ENCODE results near the gene LHFPL4. TPM values are rescaled to one million over a fixed set of nuclear protein-coding genes. Genes with fewer than 3 reads are reported as not detected.

LHFPL4 gene
- total RNA-seq, 1 donor from 2014 or later = not detected

DNA sequence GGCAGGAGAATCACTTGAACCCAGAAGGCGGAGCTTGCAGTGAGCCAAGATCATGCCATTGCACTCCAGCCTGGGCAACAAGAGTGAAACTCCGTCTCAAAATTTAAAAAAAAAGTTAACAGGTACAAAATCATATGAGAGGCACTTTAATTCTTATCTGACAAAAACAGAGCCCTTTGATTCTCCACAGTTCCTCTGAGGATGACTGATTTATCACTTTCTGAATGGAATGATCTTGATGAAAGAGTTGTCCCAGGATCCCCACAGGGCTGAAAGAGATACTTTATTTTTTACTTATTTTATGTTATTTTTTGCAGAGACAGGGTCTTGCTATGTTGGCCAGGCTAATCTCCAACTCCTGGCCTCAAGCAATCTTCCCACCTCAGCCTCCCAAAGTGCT lies 4.0 kb downstream of the LHFPL4 start:
- H3K27me3 ChIP-seq (ENCODE audit: control insufficient read depth, insufficient read depth, low read length) = peaks cover 26% of the 10 kb centered on the region
- DNase-seq (ENCODE audit: low read depth) = no peak
- H3K4me3 ChIP-seq (ENCODE audit: low read depth, low read length) = no peak overlapping the region
- TF ChIP-seq, protein P1, sequence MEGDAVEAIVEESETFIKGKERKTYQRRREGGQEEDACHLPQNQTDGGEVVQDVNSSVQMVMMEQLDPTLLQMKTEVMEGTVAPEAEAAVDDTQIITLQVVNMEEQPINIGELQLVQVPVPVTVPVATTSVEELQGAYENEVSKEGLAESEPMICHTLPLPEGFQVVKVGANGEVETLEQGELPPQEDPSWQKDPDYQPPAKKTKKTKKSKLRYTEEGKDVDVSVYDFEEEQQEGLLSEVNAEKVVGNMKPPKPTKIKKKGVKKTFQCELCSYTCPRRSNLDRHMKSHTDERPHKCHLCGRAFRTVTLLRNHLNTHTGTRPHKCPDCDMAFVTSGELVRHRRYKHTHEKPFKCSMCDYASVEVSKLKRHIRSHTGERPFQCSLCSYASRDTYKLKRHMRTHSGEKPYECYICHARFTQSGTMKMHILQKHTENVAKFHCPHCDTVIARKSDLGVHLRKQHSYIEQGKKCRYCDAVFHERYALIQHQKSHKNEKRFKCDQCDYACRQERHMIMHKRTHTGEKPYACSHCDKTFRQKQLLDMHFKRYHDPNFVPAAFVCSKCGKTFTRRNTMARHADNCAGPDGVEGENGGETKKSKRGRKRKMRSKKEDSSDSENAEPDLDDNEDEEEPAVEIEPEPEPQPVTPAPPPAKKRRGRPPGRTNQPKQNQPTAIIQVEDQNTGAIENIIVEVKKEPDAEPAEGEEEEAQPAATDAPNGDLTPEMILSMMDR (IDR thresholded peaks at IDR 0.05; ENCODE audit: insufficient read depth, low read length, poor library complexity, severe bottlenecking) = no peak
- H3K36me3 ChIP-seq (ENCODE audit: control insufficient read depth, insufficient read depth, low read length) = no peaks in the 10 kb centered on the region

DNA sequence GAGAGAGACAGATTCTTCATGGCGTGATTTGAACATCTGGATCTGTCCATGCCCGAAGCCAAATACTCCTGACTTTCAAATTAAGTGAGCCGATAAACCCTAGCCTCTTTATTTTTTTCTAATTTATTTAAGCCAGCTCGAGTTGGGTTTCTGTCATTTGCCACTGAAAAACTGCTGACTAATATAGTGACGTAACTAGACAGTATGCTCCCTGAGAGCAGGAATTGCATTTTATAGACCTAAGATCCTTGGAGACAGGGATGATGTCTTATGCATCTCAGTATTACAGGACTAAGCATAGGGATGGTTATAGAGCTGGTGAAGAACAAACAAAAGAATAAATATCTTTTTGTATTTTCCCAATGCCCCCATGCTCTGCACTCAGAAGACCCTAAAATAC lies 4.6 kb downstream of the LHFPL4 start:
- no peak for DNase-seq (ENCODE audit: low read depth)

DNA sequence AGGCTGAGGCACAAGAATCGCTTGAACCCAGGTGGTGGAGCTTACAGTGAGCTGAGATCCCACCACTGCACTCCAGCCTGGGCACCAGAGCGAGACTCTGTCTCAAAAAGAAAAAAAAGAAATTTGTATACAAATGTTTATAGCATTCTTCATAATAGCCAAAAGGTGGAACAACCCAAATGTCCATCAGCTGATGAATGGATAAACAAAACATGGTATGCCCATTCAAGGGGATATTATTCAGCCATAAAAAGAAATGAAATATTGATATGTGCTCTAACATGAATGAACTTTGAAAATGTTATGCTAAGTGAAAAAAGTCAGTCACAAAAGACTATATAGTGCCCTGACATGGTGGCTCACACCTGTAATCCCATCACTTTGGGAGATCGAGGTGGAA lies 11.4 kb downstream of the LHFPL4 start:
- DNase-seq (ENCODE audit: low read depth) = no peak
- Histone ChIP-seq H3K36me3 (ENCODE audit: control insufficient read depth, insufficient read depth, low read length) (no peaks in the 10 kb centered on the region), H3K27me3 (ENCODE audit: control insufficient read depth, insufficient read depth, low read length) (no peaks in the 10 kb centered on the region), H3K4me3 (ENCODE audit: low read depth, low read length) (no peak overlapping the region)
- TF ChIP-seq, protein P1 (IDR thresholded peaks at IDR 0.05; ENCODE audit: insufficient read depth, low read length, poor library complexity, severe bottlenecking) = no peak

More for the DNA sequence above, 4.6 kb downstream of the LHFPL4 start:
- Histone ChIP-seq H3K4me3 (ENCODE audit: low read depth, low read length) (no peak overlapping the region), H3K27me3 (ENCODE audit: control insufficient read depth, insufficient read depth, low read length) (peaks cover 20% of the 10 kb centered on the region), H3K36me3 (ENCODE audit: control insufficient read depth, insufficient read depth, low read length) (no peaks in the 10 kb centered on the region)
- TF ChIP-seq, protein P1 (IDR thresholded peaks at IDR 0.05; ENCODE audit: insufficient read depth, low read length, poor library complexity, severe bottlenecking) = no peak

DNA sequence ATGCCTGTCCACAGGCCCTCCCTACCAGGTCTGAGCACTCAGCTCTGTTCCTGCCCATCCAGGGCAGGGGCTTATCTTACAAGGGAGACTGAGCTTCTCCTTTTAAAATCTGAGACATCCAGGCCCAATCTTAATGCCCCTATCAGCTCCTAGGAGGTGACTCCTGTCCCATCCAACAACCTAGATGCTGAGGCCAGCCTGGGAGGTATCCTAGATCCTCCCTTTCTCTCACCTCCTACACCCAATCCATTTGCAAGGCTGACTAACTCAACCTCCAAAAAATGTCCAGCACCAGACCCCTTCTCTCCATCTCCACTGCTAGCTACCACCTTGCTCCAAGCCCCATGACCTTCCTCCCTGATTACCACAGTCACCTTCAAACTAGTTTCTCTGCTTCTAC lies 17.4 kb downstream of the LHFPL4 start:
- no peaks in the 10 kb centered on the region for H3K27me3 ChIP-seq (ENCODE audit: control insufficient read depth, insufficient read depth, low read length)

DNA sequence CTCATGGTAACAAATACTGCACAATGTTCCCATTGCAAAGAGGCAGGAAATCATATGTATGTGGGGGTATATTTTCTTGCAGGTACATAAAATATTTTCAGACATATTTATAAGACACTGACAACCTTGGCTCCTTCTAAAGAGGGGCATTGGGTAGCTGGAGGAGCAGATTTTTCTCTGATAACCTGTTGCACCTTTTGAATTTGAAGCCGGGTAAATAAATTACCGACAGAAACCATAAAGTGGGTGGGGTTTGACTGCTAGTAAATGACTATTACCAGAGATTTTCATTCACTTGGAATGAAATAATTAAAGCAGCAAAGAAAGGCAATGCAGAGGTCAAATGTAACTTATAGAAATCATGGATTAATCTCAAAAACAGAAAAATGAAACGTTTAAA lies 19.2 kb downstream of the LHFPL4 start:
- no peaks in the 10 kb centered on the region for H3K27me3 ChIP-seq (ENCODE audit: control insufficient read depth, insufficient read depth, low read length)

More for the DNA sequence above, 17.4 kb downstream of the LHFPL4 start:
- TF ChIP-seq, protein P1 (IDR thresholded peaks at IDR 0.05; ENCODE audit: insufficient read depth, low read length, poor library complexity, severe bottlenecking) = no peak
- no peak for DNase-seq (ENCODE audit: low read depth)
- Histone ChIP-seq H3K4me3 (ENCODE audit: low read depth, low read length) (no peak overlapping the region), H3K36me3 (ENCODE audit: control insufficient read depth, insufficient read depth, low read length) (no peaks in the 10 kb centered on the region)

DNA sequence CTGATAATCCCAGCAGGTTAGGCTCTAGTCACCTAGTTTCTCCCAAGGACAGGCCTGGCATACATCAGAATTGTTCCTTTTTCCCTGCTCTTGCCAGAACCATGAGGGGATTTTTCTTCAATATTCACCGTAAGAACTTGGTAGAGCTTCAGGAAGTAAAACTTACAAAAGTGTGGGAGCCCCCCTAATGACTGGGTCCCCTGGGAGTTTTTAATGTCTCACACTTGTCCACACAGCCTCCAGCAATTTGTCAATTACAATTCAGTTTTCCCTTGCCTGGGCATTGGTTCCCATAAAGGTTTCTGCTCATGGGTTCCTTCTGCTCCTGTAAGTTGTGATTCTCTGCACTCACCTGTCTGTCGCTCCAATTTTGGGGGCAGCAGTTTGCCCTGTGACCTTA lies 28.5 kb downstream of the LHFPL4 start:
- Histone ChIP-seq H3K4me3 (ENCODE audit: low read depth, low read length) (no peak overlapping the region), H3K27me3 (ENCODE audit: control insufficient read depth, insufficient read depth, low read length) (no peaks in the 10 kb centered on the region)
- TF ChIP-seq, protein P1 (IDR thresholded peaks at IDR 0.05; ENCODE audit: insufficient read depth, low read length, poor library complexity, severe bottlenecking) = no peak

More for the DNA sequence above, 19.2 kb downstream of the LHFPL4 start:
- H3K36me3 ChIP-seq (ENCODE audit: control insufficient read depth, insufficient read depth, low read length) = no peaks in the 10 kb centered on the region
- no peak for DNase-seq (ENCODE audit: low read depth)
- no peak overlapping the region for H3K4me3 ChIP-seq (ENCODE audit: low read depth, low read length)
- TF ChIP-seq, protein P1 (IDR thresholded peaks at IDR 0.05; ENCODE audit: insufficient read depth, low read length, poor library complexity, severe bottlenecking) = no peak

More for the DNA sequence above, 28.5 kb downstream of the LHFPL4 start:
- H3K36me3 ChIP-seq (ENCODE audit: control insufficient read depth, insufficient read depth, low read length) = no peaks in the 10 kb centered on the region
- no peak for DNase-seq (ENCODE audit: low read depth)

All from kidney epithelial cell (primary cell).